HG03354 (cell line): Measurements from ENCODE around the gene PPP1CB.
"Not testable (repeated sequence)": the region's sequence is repeated elsewhere in the genome, so short reads cannot be mapped to it uniquely, and the experiment has no call there.

ENCODE experiments used
- ATAC-seq: cut with Tn5 transposase; IDR thresholded peaks from one replicate; pipeline ENCODE4 v1.9.1; 2021; ENCODE audit warnings: mild to moderate bottlenecking; ENCODE audit not compliant: unreplicated experiment, poor library complexity, severe bottlenecking

Gene PPP1CB

DNA sequence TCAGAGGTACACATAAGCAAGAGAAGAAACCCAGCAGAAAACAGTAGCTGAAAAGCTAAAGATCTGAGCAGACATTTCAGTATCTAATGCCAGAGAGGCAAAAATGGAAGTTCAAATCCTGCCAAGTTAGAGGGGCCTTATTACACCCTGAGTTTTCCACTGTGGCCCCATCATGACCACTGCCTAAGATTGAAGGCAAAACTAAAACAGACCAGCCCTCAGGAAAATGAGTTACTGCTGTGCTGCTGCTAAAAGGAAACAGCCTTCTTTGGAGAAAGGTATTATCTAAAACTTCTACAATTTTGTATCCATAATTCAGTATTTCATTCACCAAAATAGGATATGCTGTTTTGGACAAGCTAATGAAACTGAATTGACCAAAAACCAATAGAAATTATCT, 16.8 kb downstream of the PPP1CB start:
- ATAC-seq = no peak

- ATAC-seq = no peak
Measured at GRCh38 chr2:28768952-28769351, 17.3 kb downstream of the PPP1CB start.

DNA sequence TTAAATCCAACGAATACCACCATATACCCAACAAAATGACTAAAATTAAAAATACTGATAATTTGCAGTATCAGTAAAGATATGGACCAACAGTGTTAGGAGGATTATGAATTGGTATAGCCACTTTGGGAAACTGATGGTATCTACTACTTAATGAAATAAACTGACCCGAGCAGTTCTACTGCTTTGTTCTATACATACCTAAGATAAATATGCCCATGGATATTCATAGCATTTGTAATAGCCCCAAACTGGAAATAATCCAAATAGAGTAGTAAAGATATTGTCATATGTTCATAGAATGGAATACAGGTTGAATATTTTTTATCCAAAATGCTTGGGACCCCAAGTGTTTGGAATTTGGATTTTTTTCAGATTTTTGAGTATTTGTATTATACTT, 20.7 kb downstream of the PPP1CB start:
- ATAC-seq = no peak

DNA sequence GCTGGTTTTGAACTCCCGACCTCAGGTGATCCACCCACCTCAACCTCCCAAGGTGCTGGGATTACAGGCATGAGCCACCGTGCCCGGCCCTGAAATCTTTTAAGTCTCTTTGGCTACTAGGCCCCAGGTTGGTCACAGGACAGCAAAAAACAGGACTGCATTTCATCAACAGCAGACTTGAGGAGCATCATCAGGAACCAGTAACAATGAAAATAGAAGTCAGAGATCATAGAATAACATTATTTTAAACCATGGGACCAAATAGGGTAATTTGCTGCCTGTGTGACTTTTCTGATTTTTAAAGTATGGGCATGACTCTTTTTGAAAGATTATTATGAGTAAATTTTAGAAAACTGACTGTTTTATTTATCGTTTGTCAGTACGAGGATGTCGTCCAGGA, 24.8 kb downstream of the PPP1CB start:
- ATAC-seq = no peak

DNA sequence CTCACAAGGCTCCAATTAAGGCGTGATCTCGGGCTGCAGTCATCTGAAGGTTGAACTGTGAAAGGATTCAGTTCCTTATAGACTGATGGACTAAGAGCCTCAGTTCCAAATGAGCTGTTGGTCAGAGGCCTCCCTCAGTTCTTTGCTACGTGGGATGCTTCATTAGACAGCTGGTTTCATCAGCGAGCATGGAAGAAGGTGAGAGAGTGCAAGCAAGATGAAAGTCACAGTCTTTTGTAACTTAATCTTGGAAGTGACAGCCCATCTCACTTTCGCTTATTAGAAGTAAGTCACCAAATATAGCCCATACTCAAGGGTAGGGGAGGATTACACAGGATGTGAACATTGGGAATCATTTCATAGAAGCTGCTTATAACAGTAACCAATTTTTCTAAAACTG, 26.8 kb downstream of the PPP1CB start:
- no peak for ATAC-seq

DNA sequence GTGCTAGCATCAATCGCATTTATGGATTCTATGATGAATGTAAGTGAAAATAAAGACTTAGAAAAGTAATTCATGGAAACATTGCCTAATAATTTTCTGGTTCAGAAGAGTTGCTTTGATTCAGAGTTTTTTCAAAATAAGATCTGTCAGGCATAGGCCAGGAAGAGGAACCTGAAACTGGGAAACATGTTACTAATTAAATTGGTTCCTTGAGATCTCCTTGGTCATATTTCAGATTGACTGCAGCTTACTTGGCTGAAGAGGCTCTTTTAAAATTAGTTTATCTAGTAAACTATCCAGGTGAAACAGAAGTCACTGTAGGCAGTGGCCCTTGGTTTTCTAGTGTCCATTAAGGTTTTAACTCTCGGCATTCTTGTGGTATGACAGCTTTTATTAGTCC, 27.4 kb downstream of the PPP1CB start:
- ATAC-seq = no peak

- no peak for ATAC-seq
Measured at GRCh38 chr2:28780496-28780895, 28.9 kb downstream of the PPP1CB start.

DNA sequence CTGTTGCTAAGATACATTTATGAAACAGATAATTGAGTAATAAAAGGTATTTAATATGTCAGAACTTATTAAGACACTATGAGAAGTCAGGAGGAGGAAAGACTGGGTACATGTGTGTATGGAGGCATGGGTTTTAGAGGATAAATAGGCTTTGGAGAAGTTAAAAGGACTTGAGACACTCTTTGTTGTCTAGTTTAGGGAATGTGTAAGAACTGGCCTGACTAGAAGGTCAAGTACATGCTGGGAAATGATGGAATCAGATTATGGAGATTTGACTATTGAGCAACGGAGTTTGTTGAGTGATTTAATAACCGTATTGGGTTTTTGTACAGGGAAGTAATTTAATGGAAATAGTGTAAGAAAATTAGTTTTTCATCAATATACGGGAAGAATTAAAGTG, 30.8 kb downstream of the PPP1CB start:
- no peak for ATAC-seq

- not testable (repeated sequence) for ATAC-seq
Measured at GRCh38 chr2:28784570-28784969, 32.9 kb downstream of the PPP1CB start.

DNA sequence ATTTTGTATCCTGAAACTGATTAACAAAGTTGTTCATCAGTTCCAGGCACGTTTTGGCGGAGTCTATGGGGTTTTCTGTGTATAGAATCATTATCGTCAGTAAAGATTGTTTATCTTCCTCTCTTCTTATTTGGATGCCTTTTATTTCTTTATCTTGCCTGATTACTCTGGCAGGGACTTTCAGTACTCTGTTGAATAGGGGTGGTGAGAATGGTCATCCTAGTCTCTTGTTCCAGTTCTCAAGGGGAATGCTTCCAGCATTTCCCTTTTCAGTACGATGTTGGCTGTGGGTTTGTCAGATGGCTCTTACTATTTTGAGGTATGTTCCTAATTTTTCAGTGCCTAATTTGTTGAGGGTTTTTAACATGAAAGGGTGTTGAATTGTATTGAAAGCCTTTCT, 45.0 kb downstream of the PPP1CB start:
- no peak for ATAC-seq

DNA sequence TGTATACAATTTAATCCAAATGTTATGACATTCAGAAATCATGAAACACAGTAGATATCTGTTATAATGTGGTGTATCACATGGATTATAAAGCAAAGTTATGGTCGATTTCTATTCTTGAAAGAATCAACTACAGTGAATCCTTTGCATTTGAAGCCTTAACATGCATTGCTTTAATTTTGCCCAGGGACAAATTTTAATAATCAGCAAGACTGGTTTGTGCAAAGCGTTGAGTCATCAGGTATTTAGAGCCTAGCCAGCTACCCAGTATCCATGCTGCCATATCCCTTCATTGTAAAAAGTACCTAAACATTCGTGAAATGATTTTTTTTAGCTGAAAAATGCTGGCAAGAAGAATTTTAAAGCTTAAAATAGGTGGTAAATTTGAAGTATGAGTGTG, 50.1 kb downstream of the PPP1CB start:
- no peak for ATAC-seq

- ATAC-seq = no peak
Measured at GRCh38 chr2:28802975-28803429, 51.4 kb downstream of the PPP1CB start.

- ATAC-seq = no peak
Measured at GRCh38 chr2:28809927-28810326, 58.3 kb downstream of the PPP1CB start.

- peak; percentile 85 for ATAC-seq
Measured at GRCh38 chr2:28810384-28811285, 59.0 kb downstream of the PPP1CB start, which contains the start of gene SPDYA. Gene SPDYA (plus strand): TSS chr2:28810834. CDS start chr2:28816015, 5,181 bp downstream.

- ATAC-seq = no peak
Measured at GRCh38 chr2:28818053-28818452, 66.4 kb downstream of the PPP1CB start.

GRCh38 chr2:28821295-28821958, 69.8 kb downstream of the PPP1CB start:
- ATAC-seq = no peak

- no peak for ATAC-seq
Measured at GRCh38 chr2:28822036-28822435, 70.4 kb downstream of the PPP1CB start.

DNA sequence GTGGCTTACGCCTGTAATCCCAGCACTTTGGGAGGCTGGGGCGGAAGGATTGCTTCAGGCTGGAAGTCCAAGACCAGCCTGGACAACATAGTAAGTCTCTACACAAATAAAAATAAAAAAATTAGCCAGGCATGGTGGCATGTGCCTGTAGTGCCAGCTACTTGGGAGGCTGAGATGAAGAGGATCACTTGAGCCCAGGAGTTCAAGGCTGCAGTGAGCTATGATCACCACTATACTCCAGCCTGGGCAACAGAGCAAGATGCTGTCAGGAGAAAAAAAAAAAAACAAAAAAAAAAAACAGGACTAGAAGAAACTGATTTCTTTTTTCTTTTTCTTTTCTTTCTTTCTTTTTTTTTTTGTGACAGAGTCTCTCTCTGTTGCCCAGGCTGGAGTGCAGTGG, 72.6 kb downstream of the PPP1CB start:
- no peak for ATAC-seq

- ATAC-seq = no peak
Measured at GRCh38 chr2:28824870-28825269, 73.2 kb downstream of the PPP1CB start.

DNA sequence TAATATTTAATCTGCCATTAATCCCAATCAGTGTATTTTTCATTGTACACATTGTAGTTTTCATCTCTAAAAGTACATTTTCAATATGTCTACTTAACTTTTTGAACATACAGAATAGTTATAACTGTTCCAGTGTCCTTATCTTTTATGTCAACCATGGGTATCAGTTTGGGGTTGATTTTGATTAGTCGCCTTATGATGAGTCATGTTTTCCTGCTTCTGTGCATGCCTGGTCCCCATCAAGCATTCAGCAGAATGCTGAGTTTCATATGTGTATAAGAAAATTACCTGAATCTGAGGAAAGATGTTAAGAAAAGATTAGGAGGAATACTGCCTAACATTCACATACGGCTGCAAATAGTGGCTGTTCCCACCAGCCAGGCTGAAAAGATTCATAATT, 76.8 kb downstream of the PPP1CB start:
- no peak for ATAC-seq
